BJ (cell line): ENCODE measurements around the gene COL19A1. TPM values are rescaled to one million over a fixed set of nuclear protein-coding genes. Genes with fewer than 3 reads are reported as not detected.

Source experiments
- CTCF ChIA-PET: fragments of 350-600 bp; formaldehyde crosslinking; extraction: SDS; loops from one replicate; lab custom pipeline; 2021; ENCODE audit warnings: antibody characterized with exemption, inconsistent platforms; lab: Yijun Ruan, JAX
- POLR2A ChIA-PET: fragments of 300-600 bp; sonication (Branson Sonifier 250); formaldehyde crosslinking; extraction: SDS; loops from one replicate; lab custom pipeline; 2021; ENCODE audit warnings: antibody characterized with exemption; lab: Charles Lee
- DNase-seq: peaks from one replicate; pipeline ENCODE4 v3.0.0-alpha.2; 2011; ENCODE audit warnings: low read depth
- H3K27me3 ChIP-seq: 2 replicates; pipeline ENCODE4 v1.6.0; 2011; ENCODE audit warnings: low read length; ENCODE audit not compliant: control insufficient read depth, insufficient read depth
- H3K36me3 ChIP-seq: 2 replicates; pipeline ENCODE4 v1.5.1; 2011; ENCODE audit warnings: low read length; ENCODE audit not compliant: control insufficient read depth, insufficient read depth
- H3K4me3 ChIP-seq: 2 replicates; pipeline ENCODE4 v1.5.1; 2011; ENCODE audit warnings: low read depth, mild to moderate bottlenecking, control low read depth, low read length
- polyA plus RNA-seq: library from polyadenylated mRNA; depleted of rRNA; stranded (reverse); fragments of >200 nt; gene quantifications from 2 replicates; pipeline ENCODE4 v1.2.3, GENCODE V29; 2011
- TF ChIP-seq, protein P1 (sequence below): IDR thresholded peaks from 2 replicates; pipeline ENCODE4 v1.5.1; 2011; ENCODE audit warnings: low read depth, mild to moderate bottlenecking, control low read depth, inconsistent platforms, low read length, moderate library complexity; ENCODE audit not compliant: insufficient read depth

Gene COL19A1
- polyA plus RNA-seq, 1 experiment = 0.11 TPM

GRCh38 chr6:69881322-69882151 is 15.2 kb downstream of the COL19A1 start:
- H3K27me3 ChIP-seq = no peaks in the 10 kb centered on the region
- TF ChIP-seq, protein P1, sequence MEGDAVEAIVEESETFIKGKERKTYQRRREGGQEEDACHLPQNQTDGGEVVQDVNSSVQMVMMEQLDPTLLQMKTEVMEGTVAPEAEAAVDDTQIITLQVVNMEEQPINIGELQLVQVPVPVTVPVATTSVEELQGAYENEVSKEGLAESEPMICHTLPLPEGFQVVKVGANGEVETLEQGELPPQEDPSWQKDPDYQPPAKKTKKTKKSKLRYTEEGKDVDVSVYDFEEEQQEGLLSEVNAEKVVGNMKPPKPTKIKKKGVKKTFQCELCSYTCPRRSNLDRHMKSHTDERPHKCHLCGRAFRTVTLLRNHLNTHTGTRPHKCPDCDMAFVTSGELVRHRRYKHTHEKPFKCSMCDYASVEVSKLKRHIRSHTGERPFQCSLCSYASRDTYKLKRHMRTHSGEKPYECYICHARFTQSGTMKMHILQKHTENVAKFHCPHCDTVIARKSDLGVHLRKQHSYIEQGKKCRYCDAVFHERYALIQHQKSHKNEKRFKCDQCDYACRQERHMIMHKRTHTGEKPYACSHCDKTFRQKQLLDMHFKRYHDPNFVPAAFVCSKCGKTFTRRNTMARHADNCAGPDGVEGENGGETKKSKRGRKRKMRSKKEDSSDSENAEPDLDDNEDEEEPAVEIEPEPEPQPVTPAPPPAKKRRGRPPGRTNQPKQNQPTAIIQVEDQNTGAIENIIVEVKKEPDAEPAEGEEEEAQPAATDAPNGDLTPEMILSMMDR = no peak
- no peak for DNase-seq
- ChIA-PET POLR2A (no interaction called here), CTCF (no interaction called here)
- no peaks in the 10 kb centered on the region for H3K36me3 ChIP-seq
- no peak overlapping the region for H3K4me3 ChIP-seq

DNA sequence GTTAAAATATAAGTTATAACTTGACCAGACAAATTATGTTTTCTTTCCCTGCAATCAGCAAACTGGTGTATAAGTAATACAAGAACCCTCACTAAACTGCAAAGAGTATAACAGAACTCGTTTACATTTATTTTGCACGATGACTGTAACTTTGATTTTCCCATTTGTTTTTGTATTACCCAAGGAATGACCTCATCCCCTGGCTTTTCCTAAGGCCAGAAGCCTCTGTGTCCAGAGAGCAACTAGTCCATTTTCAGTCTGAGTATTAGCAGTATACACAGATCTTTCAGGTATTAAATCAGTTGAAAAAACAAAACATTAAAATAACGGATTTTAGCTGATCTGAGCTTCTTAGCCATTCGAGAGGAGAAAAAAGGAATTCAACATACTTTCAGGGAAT is 17.2 kb downstream of the COL19A1 start:
- ChIA-PET POLR2A (no interaction called here), CTCF (no interaction called here)

GRCh38 chr6:69884231-69884630 is 17.9 kb downstream of the COL19A1 start:
- ChIA-PET CTCF (no interaction called here), POLR2A (no interaction called here)
- TF ChIP-seq, protein P1 = no peak
- H3K4me3 ChIP-seq = no peak overlapping the region
- H3K27me3 ChIP-seq = no peaks in the 10 kb centered on the region
- DNase-seq = no peak
- H3K36me3 ChIP-seq = no peaks in the 10 kb centered on the region

More for the DNA sequence above, 17.2 kb downstream of the COL19A1 start:
- no peaks in the 10 kb centered on the region for H3K36me3 ChIP-seq
- H3K4me3 ChIP-seq = no peak overlapping the region
- TF ChIP-seq, protein P1 = no peak
- H3K27me3 ChIP-seq = no peaks in the 10 kb centered on the region
- no peak for DNase-seq

- TF ChIP-seq, protein P1 = no peak
- CTCF ChIA-PET = no interaction called here
- Histone ChIP-seq H3K4me3 (no peak overlapping the region), H3K36me3 (no peaks in the 10 kb centered on the region), H3K27me3 (no peaks in the 10 kb centered on the region)
- POLR2A ChIA-PET = no interaction called here
- no peak for DNase-seq
These were observed 20.7 kb downstream of the COL19A1 start for GRCh38 chr6:69887026-69887425.

DNA sequence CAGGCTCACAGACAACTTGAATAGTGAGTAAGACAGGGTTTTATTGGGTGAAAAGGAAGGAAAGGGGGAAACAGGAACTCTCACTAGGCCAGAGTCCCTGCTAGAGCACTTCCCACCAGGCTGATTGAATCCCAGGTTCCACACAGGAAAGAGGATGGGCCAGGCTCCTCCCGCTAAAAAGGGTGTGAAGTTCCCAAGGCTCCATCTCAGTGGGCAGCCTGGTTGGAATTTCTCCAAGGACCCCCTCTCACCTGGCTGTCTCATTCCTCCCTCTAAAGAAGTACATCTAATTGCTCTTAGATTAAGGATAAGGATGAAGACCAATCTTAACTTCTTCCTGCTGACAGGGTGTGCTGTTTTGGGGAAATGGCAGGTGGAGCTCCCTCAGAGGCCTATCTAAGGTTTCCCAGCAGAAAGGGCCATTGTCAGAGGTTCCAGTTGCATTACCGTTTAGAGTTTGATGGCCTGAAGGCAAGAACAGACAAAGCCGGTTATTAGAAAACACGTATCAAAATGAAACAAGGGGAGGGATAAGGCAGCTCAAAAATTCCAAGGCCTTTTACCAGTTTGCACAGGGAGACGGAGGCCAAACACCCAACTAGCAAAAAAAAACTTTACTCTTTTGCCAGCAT is 21.5 kb downstream of the COL19A1 start:
- ChIA-PET POLR2A (no interaction called here), CTCF (no interaction called here)
- Histone ChIP-seq H3K27me3 (no peaks in the 10 kb centered on the region), H3K36me3 (no peaks in the 10 kb centered on the region), H3K4me3 (no peak overlapping the region)
- TF ChIP-seq, protein P1 = no peak
- DNase-seq = no peak
